Esophagus muscularis mucosa (tissue), 4 donors: ENCODE data around the gene URM1.

Experiments used
- EP300 ChIP-seq: sonication (generic); formaldehyde crosslinking; IDR thresholded peaks from one replicate; pipeline ENCODE4 v1.6.1; 2017; ENCODE audit warnings: antibody characterized with exemption
- POLR2AphosphoS5 ChIP-seq, 2 donors: sonication (generic); formaldehyde crosslinking; IDR thresholded peaks; one replicate each; pipeline ENCODE4 v1.6.1; 2017; ENCODE audit warnings: antibody characterized with exemption in 2 of 2
- TF ChIP-seq, protein P1 (sequence below), 3 experiments: fragments of 200-600 bp in 2 of 3; fragments of 450-650 bp in 1 of 3; sonication (generic) in 2 of 3; IDR thresholded peaks; one replicate each; pipeline ENCODE4 v1.5.1; 2017 to 2019; ENCODE audit warnings: antibody characterized with exemption in 3 of 3, mild to moderate bottlenecking in 2 of 3, moderate library complexity in 1 of 3

DNA sequence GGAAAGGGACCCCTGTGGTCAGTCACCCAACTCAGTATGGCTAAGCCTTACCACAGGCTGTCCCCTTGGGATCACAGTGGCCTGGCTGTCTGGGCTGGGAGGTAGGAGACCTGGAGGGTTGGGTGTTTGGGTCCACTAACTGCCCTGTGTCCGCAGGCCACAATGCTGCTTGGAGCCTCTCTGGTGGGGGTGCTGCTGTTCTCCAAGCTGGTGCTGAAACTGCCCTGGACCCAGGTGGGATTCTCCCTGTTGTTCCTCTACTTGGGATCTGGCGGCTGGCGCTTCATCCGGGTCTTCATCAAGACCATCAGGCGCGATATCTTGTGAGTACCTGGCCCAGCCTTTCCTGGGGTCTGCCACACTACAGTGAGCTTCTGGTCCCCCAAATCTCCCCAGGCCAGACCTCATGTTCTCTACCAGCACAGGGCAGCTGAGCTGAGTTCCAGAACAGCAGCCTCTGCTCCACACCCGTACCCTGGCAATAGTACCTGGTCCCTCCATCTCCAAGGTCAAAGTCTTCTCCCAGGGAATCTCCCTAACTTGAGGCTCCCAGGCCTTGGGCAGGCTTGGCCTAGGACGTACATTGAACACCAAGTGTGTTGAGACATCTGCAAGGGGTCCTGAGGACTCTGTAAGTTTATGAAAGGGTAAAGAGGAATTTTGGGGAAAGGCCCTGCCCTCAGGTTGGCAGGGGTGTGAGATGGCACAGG, 28.0 kb upstream of the URM1 start:
- TF ChIP-seq, protein P1, sequence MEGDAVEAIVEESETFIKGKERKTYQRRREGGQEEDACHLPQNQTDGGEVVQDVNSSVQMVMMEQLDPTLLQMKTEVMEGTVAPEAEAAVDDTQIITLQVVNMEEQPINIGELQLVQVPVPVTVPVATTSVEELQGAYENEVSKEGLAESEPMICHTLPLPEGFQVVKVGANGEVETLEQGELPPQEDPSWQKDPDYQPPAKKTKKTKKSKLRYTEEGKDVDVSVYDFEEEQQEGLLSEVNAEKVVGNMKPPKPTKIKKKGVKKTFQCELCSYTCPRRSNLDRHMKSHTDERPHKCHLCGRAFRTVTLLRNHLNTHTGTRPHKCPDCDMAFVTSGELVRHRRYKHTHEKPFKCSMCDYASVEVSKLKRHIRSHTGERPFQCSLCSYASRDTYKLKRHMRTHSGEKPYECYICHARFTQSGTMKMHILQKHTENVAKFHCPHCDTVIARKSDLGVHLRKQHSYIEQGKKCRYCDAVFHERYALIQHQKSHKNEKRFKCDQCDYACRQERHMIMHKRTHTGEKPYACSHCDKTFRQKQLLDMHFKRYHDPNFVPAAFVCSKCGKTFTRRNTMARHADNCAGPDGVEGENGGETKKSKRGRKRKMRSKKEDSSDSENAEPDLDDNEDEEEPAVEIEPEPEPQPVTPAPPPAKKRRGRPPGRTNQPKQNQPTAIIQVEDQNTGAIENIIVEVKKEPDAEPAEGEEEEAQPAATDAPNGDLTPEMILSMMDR (IDR thresholded peaks at IDR 0.05): no peak
- no peak for TF ChIP-seq EP300
- TF ChIP-seq POLR2AphosphoS5 (IDR thresholded peaks at IDR 0.05): no peak
